ENCODE results near the gene VSTM4. TPM values are rescaled to one million over a fixed set of nuclear protein-coding genes. Genes with fewer than 3 reads are reported as not detected.

Gene VSTM4
- total and polyA plus RNA-seq, 4 donors = 1.0 to 3.1 (median 2.0) TPM

GRCh38 chr10:48982584-48982983 lies 132.7 kb downstream of the VSTM4 start:
- Histone ChIP-seq H3K27me3 (ENCODE audit: control insufficient read depth in 4 of 4, insufficient read depth in 4 of 4, low read length in 3 of 4) (no peaks in the 10 kb centered on the region), H3K4me3 (ENCODE audit: low read depth in 1 of 3, low read length in 3 of 3) (no peak overlapping the region), H3K27ac (ENCODE audit: low read depth in 1 of 2, low read length in 2 of 2) (no peak overlapping the region), H3K36me3 (ENCODE audit: control insufficient read depth in 4 of 4, insufficient read depth in 3 of 4, low read depth in 1 of 4, low read length in 3 of 4) (no peaks in the 10 kb centered on the region), H3K9me3 (ENCODE audit: control insufficient read depth in 4 of 4, low read length in 3 of 4) (no peaks in the 10 kb centered on the region), H3K9ac (ENCODE audit: low read depth in 1 of 2, low read length in 2 of 2) (no peak overlapping the region), H3K4me1 (ENCODE audit: control insufficient read depth in 4 of 4, insufficient read depth in 4 of 4, low read length in 3 of 4) (no peaks in the 10 kb centered on the region)
- DNase-seq (ENCODE audit: low spot score) = no peak
- WGBS = 93% methylated on average over 5 of the region's 5 CpGs
- TF ChIP-seq HNF4G (IDR thresholded peaks at IDR 0.05) (no peak), HNF4A (conservative IDR thresholded peaks at IDR 0.05) (no peak), YY1 (IDR thresholded peaks at IDR 0.05) (no peak), NR2F2 (IDR thresholded peaks at IDR 0.05) (no peak), REST (IDR thresholded peaks at IDR 0.05) (no peak), RXRA (IDR thresholded peaks at IDR 0.05) (no peak), GABPA (IDR thresholded peaks at IDR 0.05 in 1 of 2, conservative IDR thresholded peaks at IDR 0.05 in 1 of 2) (no peak), JUND (IDR thresholded peaks at IDR 0.05) (no peak), TAF1 (conservative IDR thresholded peaks at IDR 0.05) (no peak), RAD21 (IDR thresholded peaks at IDR 0.05) (no peak), EGR1 (IDR thresholded peaks at IDR 0.05; ENCODE audit: low read depth in 2 of 2) (no peak), FOXA1 (IDR thresholded peaks at IDR 0.05) (no peak), ATF3 (IDR thresholded peaks at IDR 0.05) (no peak), SP1 (IDR thresholded peaks at IDR 0.05) (no peak), ZBTB33 (IDR thresholded peaks at IDR 0.05) (no peak)
- TF ChIP-seq, protein P1, sequence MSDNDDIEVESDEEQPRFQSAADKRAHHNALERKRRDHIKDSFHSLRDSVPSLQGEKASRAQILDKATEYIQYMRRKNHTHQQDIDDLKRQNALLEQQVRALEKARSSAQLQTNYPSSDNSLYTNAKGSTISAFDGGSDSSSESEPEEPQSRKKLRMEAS (IDR thresholded peaks at IDR 0.05) = no peak
- TF ChIP-seq, protein P2, sequence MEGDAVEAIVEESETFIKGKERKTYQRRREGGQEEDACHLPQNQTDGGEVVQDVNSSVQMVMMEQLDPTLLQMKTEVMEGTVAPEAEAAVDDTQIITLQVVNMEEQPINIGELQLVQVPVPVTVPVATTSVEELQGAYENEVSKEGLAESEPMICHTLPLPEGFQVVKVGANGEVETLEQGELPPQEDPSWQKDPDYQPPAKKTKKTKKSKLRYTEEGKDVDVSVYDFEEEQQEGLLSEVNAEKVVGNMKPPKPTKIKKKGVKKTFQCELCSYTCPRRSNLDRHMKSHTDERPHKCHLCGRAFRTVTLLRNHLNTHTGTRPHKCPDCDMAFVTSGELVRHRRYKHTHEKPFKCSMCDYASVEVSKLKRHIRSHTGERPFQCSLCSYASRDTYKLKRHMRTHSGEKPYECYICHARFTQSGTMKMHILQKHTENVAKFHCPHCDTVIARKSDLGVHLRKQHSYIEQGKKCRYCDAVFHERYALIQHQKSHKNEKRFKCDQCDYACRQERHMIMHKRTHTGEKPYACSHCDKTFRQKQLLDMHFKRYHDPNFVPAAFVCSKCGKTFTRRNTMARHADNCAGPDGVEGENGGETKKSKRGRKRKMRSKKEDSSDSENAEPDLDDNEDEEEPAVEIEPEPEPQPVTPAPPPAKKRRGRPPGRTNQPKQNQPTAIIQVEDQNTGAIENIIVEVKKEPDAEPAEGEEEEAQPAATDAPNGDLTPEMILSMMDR (IDR thresholded peaks at IDR 0.05; ENCODE audit: low read depth, low read length, missing input control) = no peak

All from liver (tissue), 9 donors.